CD4-positive, alpha-beta T cell (primary cell): ENCODE data around the gene DAPK1. TPM values are rescaled to one million over a fixed set of nuclear protein-coding genes. Genes with fewer than 3 reads are reported as not detected.

Experiments used
- ATAC-seq: fragments of 200-7000 bp; cut with Tn5 transposase; one replicate; pipeline ENCODE4 v1.10.0; 2022; ENCODE audit warnings: mild to moderate bottlenecking; ENCODE audit not compliant: poor library complexity
- CTCF ChIA-PET: fragments of 350-600 bp; sonication (Branson Sonifier 250); formaldehyde crosslinking; loops from one replicate; lab custom pipeline; 2021; ENCODE audit warnings: antibody characterized with exemption, inconsistent platforms; lab: Charles Lee
- POLR2A ChIA-PET: fragments of 350-600 bp; sonication (Branson Sonifier 250); formaldehyde crosslinking; loops from one replicate; lab custom pipeline; 2021; ENCODE audit warnings: antibody characterized with exemption, inconsistent platforms; lab: Charles Lee
- DNase-seq, 14 experiments: peaks; one replicate each; pipeline ENCODE4 v3.0.0-alpha.2; 2013 to 2020; ENCODE audit warnings: mixed read lengths in 2 of 14
- H3K27ac ChIP-seq, 2 donors: one replicate each; pipeline versions ENCODE4 v1.5.1 to v1.7.0; 2013; ENCODE audit warnings: low read length in 2 of 2, low read depth in 1 of 2, mild to moderate bottlenecking in 1 of 2
- H3K27me3 ChIP-seq, 2 experiments: 1 replicate in 1 of 2; 2 replicates in 1 of 2; pipeline versions ENCODE4 v1.6.1 to v1.7.0; 2013; ENCODE audit warnings: low read length in 2 of 2, control low read depth in 1 of 2, mild to moderate bottlenecking in 1 of 2, moderate library complexity in 1 of 2; ENCODE audit not compliant: insufficient read depth in 2 of 2, control insufficient read depth in 1 of 2
- H3K36me3 ChIP-seq: one replicate; pipeline ENCODE4 v1.6.1; 2013; ENCODE audit warnings: low read length, control low read depth; ENCODE audit not compliant: insufficient read depth
- H3K4me1 ChIP-seq: one replicate; pipeline ENCODE4 v1.6.1; 2013; ENCODE audit warnings: low read length, control low read depth; ENCODE audit not compliant: insufficient read depth
- H3K4me3 ChIP-seq: one replicate; pipeline ENCODE4 v1.5.1; 2013; ENCODE audit warnings: mild to moderate bottlenecking, low read length, moderate library complexity
- H3K9me3 ChIP-seq, 2 experiments: 1 replicate in 1 of 2; 2 replicates in 1 of 2; pipeline versions ENCODE4 v1.6.1 to v1.7.0; 2013; ENCODE audit warnings: low read length in 2 of 2, mild to moderate bottlenecking in 2 of 2, control low read depth in 1 of 2, moderate library complexity in 1 of 2; ENCODE audit not compliant: control insufficient read depth in 1 of 2, insufficient read depth in 1 of 2
- H3K27ac Mint-ChIP-seq: one replicate; pipeline ENCODE4 v1.8.0; 2020; ENCODE audit warnings: mixed read lengths
- H3K27me3 Mint-ChIP-seq: one replicate; pipeline ENCODE4 v1.8.0; 2021; ENCODE audit warnings: mixed read lengths
- H3K36me3 Mint-ChIP-seq: one replicate; pipeline ENCODE4 v1.8.0; 2021; ENCODE audit warnings: low read depth, mixed read lengths
- H3K4me1 Mint-ChIP-seq: one replicate; pipeline ENCODE4 v1.8.0; 2021; ENCODE audit warnings: low read depth, mixed read lengths
- H3K4me3 Mint-ChIP-seq: one replicate; pipeline ENCODE4 v1.8.0; 2020; ENCODE audit warnings: mild to moderate bottlenecking, mixed read lengths
- H3K9me3 Mint-ChIP-seq: one replicate; pipeline ENCODE4 v1.8.0; 2020; ENCODE audit warnings: mixed read lengths
- CTCF ChIP-seq: fragments of 200-600 bp; IDR thresholded peaks from one replicate; pipeline ENCODE4 v1.8.0; 2022; ENCODE audit warnings: antibody characterized with exemption, mild to moderate bottlenecking
- intact Hi-C, 2 experiments: fragments of 100-400 bp; cut with DNase I in 1 of 2; cut with micrococcal nuclease in 1 of 2; formaldehyde crosslinking; loops; one replicate each; pipeline versions ENCODE4 v1.15.1 to v1.9.0; 2023 to 2025; cut with DNase I, micrococcal nuclease
- total RNA-seq, 174 experiments: library from RNA in 2 of 174; stranded (reverse) in 2 of 174; gene quantifications; one replicate each; pipeline ENCODE4 v1.2.3 and lab custom pipeline; 2021 to 2026

The DAPK1 gene
- total RNA-seq, 2 experiments from 2014 or later: 2.7 TPM

- no peak overlapping the region for H3K4me3 Mint-ChIP-seq
- no peaks in the 10 kb centered on the region for H3K27me3 Mint-ChIP-seq
- no peaks in the 10 kb centered on the region for H3K36me3 Mint-ChIP-seq
- H3K9me3 Mint-ChIP-seq: peaks cover 2% of the 10 kb centered on the region
- TF ChIP-seq CTCF: no peak
- DNase-seq (no peak), ATAC-seq (no peak)
- CTCF ChIA-PET: interaction anchor here (0.6 kb wide), 1 partner anchor 21 kb away, joined by 3 read pairs; no protein-coding TSS in a partner anchor
- POLR2A ChIA-PET: interaction anchor here (1.1 to 1.6 kb wide), 2 partner anchors 39 to 288 kb away, joined by 4 to 11 read pairs; partner anchors contain the start of genes CDK20 and CTSL
- H3K36me3 ChIP-seq: no peaks in the 10 kb centered on the region
- intact Hi-C loops: loop anchor here in 1 of 2 experiments (5.0 to 10.0 kb wide), 2 partner anchors 36 to 288 kb away; partner anchors contain the start of gene CDK20
- H3K4me3 ChIP-seq: no peak overlapping the region
- H3K27ac ChIP-seq: no peak overlapping the region
- H3K27me3 ChIP-seq: no peaks in the 10 kb centered on the region
- peaks cover 0 to 6% of the 10 kb centered on the region in 2 experiments for H3K9me3 ChIP-seq
- peak overlapping the region; percentile 76 for H3K27ac Mint-ChIP-seq
- peaks cover 29% of the 10 kb centered on the region for H3K4me1 Mint-ChIP-seq
- H3K4me1 ChIP-seq: peaks cover 20% of the 10 kb centered on the region
Observed at GRCh38 chr9:87686520-87687090, 188.9 kb downstream of the DAPK1 start.

- intact Hi-C loops: loop anchor here in 1 of 2 experiments (5.0 to 10.0 kb wide), 2 partner anchors 35 to 288 kb away; partner anchors contain the start of gene CDK20
- Histone ChIP-seq H3K36me3 (no peaks in the 10 kb centered on the region), H3K4me1 (peaks cover 20% of the 10 kb centered on the region), H3K4me3 (no peak overlapping the region), H3K27ac (no peak overlapping the region), H3K27me3 (no peaks in the 10 kb centered on the region), H3K9me3 (peaks cover 0 to 6% of the 10 kb centered on the region in 2 experiments)
- DNase-seq (no peak), ATAC-seq (no peak)
- H3K36me3 Mint-ChIP-seq: peaks cover under 1% of the 10 kb centered on the region
- TF ChIP-seq CTCF: no peak
- peaks cover 29% of the 10 kb centered on the region for H3K4me1 Mint-ChIP-seq
- ChIA-PET CTCF (no interaction called here), POLR2A (no interaction called here)
- H3K9me3 Mint-ChIP-seq: peaks cover 5% of the 10 kb centered on the region
- peak overlapping the region; percentile 76 for H3K27ac Mint-ChIP-seq
- H3K27me3 Mint-ChIP-seq: no peaks in the 10 kb centered on the region
- H3K4me3 Mint-ChIP-seq: no peak overlapping the region
Observed at GRCh38 chr9:87687207-87687606, 189.5 kb downstream of the DAPK1 start.

GRCh38 chr9:87694236-87694755, 196.6 kb downstream of the DAPK1 start:
- H3K27me3 Mint-ChIP-seq: no peaks in the 10 kb centered on the region
- Histone ChIP-seq H3K4me3 (no peak overlapping the region), H3K27me3 (no peaks in the 10 kb centered on the region), H3K9me3 (peaks cover 3 to 17% of the 10 kb centered on the region in 2 experiments), H3K4me1 (no peaks in the 10 kb centered on the region), H3K36me3 (no peaks in the 10 kb centered on the region), H3K27ac (no peak overlapping the region)
- peaks cover 13% of the 10 kb centered on the region for H3K9me3 Mint-ChIP-seq
- CTCF ChIA-PET: no interaction called here
- peaks cover 6% of the 10 kb centered on the region for H3K36me3 Mint-ChIP-seq
- intact Hi-C loops: no loop called here
- no peaks in the 10 kb centered on the region for H3K4me1 Mint-ChIP-seq
- no peak for TF ChIP-seq CTCF
- H3K27ac Mint-ChIP-seq: no peak overlapping the region
- DNase-seq (no peak), ATAC-seq (no peak)
- no peak overlapping the region for H3K4me3 Mint-ChIP-seq
- POLR2A ChIA-PET: no interaction called here
